Stimulated activated CD4-positive, alpha-beta T cell treated with anti-CD3 and anti-CD28 coated beads, Interleukin-2, amount 100 ng/mL, for 24 hours (primary cell): Measurements from ENCODE around the gene NACC2.

Source experiments
- DNase-seq, 2 donors: peaks; one replicate each; pipeline ENCODE4 v3.0.0-alpha.2; 2020

Gene NACC2

GRCh38 chr9:136009516-136009915, 85.6 kb downstream of the NACC2 start:
- DNase-seq: no peak

- DNase-seq: no peak
Measured at GRCh38 chr9:136008693-136008997, 86.4 kb downstream of the NACC2 start.

- no peak for DNase-seq
Measured at GRCh38 chr9:136007934-136008692, 87.0 kb downstream of the NACC2 start.

- no peak for DNase-seq
Measured at GRCh38 chr9:136007276-136007933, 87.7 kb downstream of the NACC2 start.

- no peak for DNase-seq
Measured at GRCh38 chr9:136006169-136006568, 88.9 kb downstream of the NACC2 start.

- no peak for DNase-seq
Measured at GRCh38 chr9:136004712-136005111, 90.4 kb downstream of the NACC2 start.

GRCh38 chr9:136004219-136004618, 90.9 kb downstream of the NACC2 start:
- no peak for DNase-seq

GRCh38 chr9:136003411-136004218, 91.5 kb downstream of the NACC2 start:
- no peak for DNase-seq

- no peak for DNase-seq
Measured at GRCh38 chr9:136002881-136003280, 92.2 kb downstream of the NACC2 start.

- DNase-seq: no peak
Measured at GRCh38 chr9:136002215-136002614, 92.9 kb downstream of the NACC2 start.

GRCh38 chr9:136001231-136001630, 93.9 kb downstream of the NACC2 start:
- no peak for DNase-seq

GRCh38 chr9:135998410-135999071, 96.5 kb downstream of the NACC2 start:
- no peak for DNase-seq

- no peak for DNase-seq
Measured at GRCh38 chr9:135998016-135998380, 97.1 kb downstream of the NACC2 start.

GRCh38 chr9:135997090-135998015, 97.7 kb downstream of the NACC2 start:
- DNase-seq: no peak

GRCh38 chr9:135995816-135996215, 99.3 kb downstream of the NACC2 start:
- no peak for DNase-seq

- DNase-seq: no peak
Measured at GRCh38 chr9:135994501-135995192, 100.4 kb downstream of the NACC2 start.

- DNase-seq: no peak
Measured at GRCh38 chr9:135993765-135994500, 101.2 kb downstream of the NACC2 start.

GRCh38 chr9:135993409-135993742, 101.7 kb downstream of the NACC2 start:
- DNase-seq: no peak

- DNase-seq: peak; percentile 32 to 43
Measured at GRCh38 chr9:135992486-135993408, 102.3 kb downstream of the NACC2 start.

- DNase-seq: no peak
Measured at GRCh38 chr9:135991771-135992170, 103.3 kb downstream of the NACC2 start.
